Epidermal melanocyte (primary cell): ENCODE results near the gene PYROXD2.

Experiments used
- DNase-seq: peaks from one replicate; pipeline ENCODE4 v3.0.0; 2011; ENCODE audit warnings: low spot score; ENCODE audit not compliant: insufficient read length

The PYROXD2 gene

GRCh38 chr10:98337484-98337883 is 77.5 kb downstream of the PYROXD2 start:
- DNase-seq = no peak
